Central memory CD8-positive, alpha-beta T cell (primary cell): ENCODE data around the gene FAM83F.
"Not testable (repeated sequence)": the region's sequence is repeated elsewhere in the genome, so short reads cannot be mapped to it uniquely, and the experiment has no call there.

Source experiments
- ATAC-seq: fragments of 150-1000 bp; cut with Tn5 transposase; replicated peaks from 2 replicates; pipeline ENCODE4 v1.10.0; 2022; ENCODE audit warnings: mild to moderate bottlenecking, moderate FRiP score, moderate number of reproducible peaks; ENCODE audit not compliant: poor library complexity, severe bottlenecking; ENCODE audit errors: extremely low read depth
- DNase-seq, 2 donors: peaks; one replicate each; pipeline ENCODE4 v3.0.0; 2021; ENCODE audit warnings: low spot score in 2 of 2
- H3K27ac Mint-ChIP-seq: one replicate; pipeline ENCODE4 v1.8.0; 2022; ENCODE audit warnings: low read depth, mild to moderate bottlenecking, moderate library complexity, mixed read lengths
- H3K27me3 Mint-ChIP-seq: one replicate; pipeline ENCODE4 v1.8.0; 2022; ENCODE audit warnings: mixed read lengths
- H3K36me3 Mint-ChIP-seq: one replicate; pipeline ENCODE4 v1.8.0; 2022; ENCODE audit warnings: mild to moderate bottlenecking, moderate library complexity, mixed read lengths; ENCODE audit not compliant: insufficient read depth
- H3K4me1 Mint-ChIP-seq: one replicate; pipeline ENCODE4 v1.8.0; 2022; ENCODE audit warnings: mixed read lengths
- H3K4me3 Mint-ChIP-seq: one replicate; pipeline ENCODE4 v1.8.0; 2022; ENCODE audit warnings: mild to moderate bottlenecking, moderate library complexity, mixed read lengths
- H3K9me3 Mint-ChIP-seq: one replicate; pipeline ENCODE4 v1.8.0; 2022; ENCODE audit warnings: mixed read lengths

Gene FAM83F

DNA sequence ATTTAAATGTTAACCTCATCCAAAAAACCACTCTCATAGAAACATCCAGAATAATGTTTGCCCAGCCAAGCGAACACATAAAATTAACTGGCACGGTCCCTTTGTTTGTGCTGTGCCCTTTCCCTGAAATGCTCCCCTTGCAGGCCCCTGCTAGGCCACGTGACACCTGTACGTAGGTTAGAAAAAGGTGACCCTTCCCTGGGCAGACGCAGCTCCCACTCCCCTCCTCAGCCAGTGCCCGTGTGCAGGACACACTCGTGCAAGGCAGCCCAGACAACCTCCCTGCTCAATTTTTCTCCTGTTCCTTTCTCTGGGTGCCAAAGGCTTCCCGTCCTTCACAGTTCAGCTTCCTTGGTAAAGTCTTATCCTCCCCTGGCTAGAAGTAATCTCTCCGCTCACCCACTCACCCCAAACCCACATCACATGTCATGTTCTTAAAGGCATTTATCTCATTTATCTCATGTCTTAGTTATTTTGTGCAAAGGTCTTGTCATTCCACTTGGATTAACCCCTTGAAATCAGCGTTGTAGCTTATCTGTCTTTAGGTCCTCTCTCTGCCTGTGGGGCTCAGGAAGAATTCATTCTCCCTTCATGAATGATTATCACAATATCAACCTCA is 20.7 kb downstream of the FAM83F start:
- Mint-ChIP-seq H3K36me3 (no peaks in the 10 kb centered on the region), H3K27ac (no peak overlapping the region), H3K4me1 (no peaks in the 10 kb centered on the region), H3K9me3 (no peaks in the 10 kb centered on the region), H3K4me3 (no peak overlapping the region), H3K27me3 (peaks cover 23% of the 10 kb centered on the region)
- no peak for DNase-seq
- no peak for ATAC-seq

DNA sequence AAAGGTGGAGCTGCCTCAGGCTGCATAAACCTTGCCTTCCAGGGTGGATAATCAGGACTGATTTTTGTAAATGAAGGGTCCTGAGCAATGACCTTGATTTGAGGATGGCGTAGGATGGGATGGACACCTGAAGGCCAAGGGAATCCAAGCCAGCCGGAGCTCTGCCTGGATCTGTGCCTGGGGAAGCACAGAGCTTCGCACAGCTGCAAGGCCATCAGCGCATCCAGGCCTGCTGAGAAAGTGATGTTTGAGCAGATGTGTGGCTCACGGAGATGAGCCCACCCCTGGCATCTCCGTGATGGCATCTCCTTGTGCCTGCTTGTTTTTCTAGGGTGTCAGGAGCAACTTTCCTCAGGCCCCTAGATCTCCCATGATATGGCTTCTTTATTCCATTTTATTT is 23.3 kb downstream of the FAM83F start:
- Mint-ChIP-seq H3K9me3 (no peaks in the 10 kb centered on the region), H3K36me3 (no peaks in the 10 kb centered on the region), H3K27me3 (peaks cover 5% of the 10 kb centered on the region), H3K27ac (no peak overlapping the region), H3K4me1 (no peaks in the 10 kb centered on the region), H3K4me3 (no peak overlapping the region)
- no peak for ATAC-seq
- no peak for DNase-seq

DNA sequence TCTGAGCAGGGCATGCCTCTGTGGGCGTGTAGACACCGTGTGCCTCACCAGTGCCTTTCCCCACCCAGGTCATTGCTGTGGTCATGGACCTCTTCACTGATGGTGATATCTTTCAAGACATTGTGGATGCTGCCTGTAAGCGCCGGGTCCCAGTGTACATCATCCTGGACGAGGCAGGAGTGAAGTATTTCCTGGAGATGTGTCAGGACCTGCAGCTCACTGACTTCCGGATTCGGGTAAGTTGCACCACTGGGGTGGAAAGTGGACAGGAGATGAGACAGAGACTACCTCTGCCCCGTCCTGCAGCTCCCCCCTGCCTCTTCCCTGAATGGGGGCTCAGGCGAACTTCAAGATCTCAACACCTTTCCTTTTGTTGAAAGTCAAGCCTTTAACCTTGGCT is 24.3 kb downstream of the FAM83F start:
- ATAC-seq, result no peak
- no peak for DNase-seq
- Mint-ChIP-seq H3K9me3 (no peaks in the 10 kb centered on the region), H3K4me1 (no peaks in the 10 kb centered on the region), H3K27ac (no peak overlapping the region), H3K27me3 (no peaks in the 10 kb centered on the region), H3K36me3 (no peaks in the 10 kb centered on the region), H3K4me3 (no peak overlapping the region)

DNA sequence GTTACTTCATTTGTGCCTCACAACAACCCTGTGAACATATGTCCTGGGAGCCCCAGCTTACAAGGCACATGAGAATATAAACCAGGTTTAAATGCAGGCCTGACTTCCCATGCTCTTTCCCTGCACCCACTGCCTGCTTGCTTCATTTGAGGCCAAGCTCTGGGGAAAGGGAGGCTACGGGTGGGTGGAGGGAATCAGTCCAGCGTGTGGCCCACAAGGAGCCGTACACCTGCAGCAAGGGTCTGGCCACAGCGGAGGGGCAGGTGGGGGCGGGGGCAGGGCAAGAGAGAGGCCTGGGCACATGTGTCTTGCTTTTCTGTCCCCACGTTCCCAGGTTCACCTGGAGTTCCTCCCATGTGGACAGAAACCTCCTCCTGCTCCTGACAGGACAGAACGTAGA is 26.2 kb downstream of the FAM83F start:
- Mint-ChIP-seq H3K27ac (no peak overlapping the region), H3K4me1 (no peaks in the 10 kb centered on the region), H3K4me3 (no peak overlapping the region), H3K27me3 (no peaks in the 10 kb centered on the region), H3K36me3 (no peaks in the 10 kb centered on the region), H3K9me3 (no peaks in the 10 kb centered on the region)
- ATAC-seq (no peak), DNase-seq (no peak)

DNA sequence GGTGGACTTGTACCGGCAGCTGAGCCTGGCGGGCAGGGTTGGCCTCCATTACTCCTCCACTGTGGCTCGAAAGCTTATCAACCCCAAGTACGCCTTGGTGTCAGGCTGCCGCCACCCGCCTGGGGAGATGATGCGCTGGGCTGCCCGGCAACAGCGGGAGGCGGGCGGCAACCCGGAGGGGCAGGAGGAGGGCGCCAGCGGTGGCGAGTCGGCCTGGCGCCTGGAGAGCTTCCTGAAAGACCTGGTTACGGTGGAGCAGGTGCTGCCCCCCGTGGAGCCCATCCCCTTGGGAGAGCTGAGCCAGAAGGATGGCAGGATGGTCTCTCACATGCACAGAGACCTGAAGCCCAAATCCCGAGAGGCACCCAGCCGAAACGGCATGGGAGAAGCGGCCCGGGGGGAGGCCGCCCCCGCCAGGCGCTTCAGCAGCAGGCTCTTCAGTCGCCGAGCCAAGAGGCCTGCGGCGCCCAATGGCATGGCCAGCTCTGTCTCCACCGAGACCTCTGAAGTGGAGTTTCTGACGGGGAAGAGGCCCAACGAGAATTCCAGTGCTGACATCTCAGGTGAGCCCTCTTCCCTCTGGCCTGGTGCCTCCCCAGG is 26.7 kb downstream of the FAM83F start:
- H3K4me1 Mint-ChIP-seq, result no peaks in the 10 kb centered on the region
- H3K27ac Mint-ChIP-seq, result no peak overlapping the region
- no peaks in the 10 kb centered on the region for H3K9me3 Mint-ChIP-seq
- DNase-seq (no peak), ATAC-seq (no peak)
- H3K36me3 Mint-ChIP-seq, result no peaks in the 10 kb centered on the region
- no peaks in the 10 kb centered on the region for H3K27me3 Mint-ChIP-seq
- no peak overlapping the region for H3K4me3 Mint-ChIP-seq

DNA sequence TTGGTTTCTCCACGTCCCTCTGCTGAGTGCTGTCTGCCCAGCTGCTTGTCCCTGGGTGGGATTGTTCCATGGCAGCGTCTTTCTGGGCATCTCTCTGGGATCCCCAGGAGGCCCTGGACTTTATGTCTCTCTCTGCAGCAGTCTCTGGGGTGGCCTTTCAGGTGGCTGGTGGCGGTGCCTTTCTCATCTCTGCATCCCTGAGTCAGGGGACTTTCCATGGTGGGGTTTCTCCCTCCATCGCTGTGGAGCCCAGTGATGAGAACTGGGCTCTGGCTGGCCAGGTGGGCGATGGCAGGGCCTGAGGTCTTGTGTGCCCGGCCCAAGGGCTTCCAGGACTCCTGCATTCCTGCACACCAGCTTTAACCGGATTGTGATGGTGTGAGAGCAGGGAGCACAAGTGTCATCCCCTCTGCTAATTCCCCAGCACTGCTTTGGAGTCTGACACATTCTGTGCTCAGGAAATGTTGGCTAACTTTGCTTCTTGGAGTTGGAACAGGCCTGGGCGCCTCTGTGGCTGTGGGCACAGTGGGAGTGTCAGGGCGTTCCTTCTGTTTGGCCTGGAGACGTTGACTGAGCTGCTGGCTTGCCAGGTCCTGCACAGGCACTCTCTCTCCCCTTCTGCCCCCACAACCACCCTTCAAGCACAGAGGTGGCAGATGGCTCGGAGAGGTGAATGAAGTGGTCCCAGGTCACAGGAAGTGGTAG is 27.9 kb downstream of the FAM83F start:
- Mint-ChIP-seq H3K27me3 (no peaks in the 10 kb centered on the region), H3K9me3 (no peaks in the 10 kb centered on the region), H3K27ac (no peak overlapping the region), H3K4me1 (no peaks in the 10 kb centered on the region), H3K4me3 (no peak overlapping the region), H3K36me3 (no peaks in the 10 kb centered on the region)
- ATAC-seq, result no peak
- no peak for DNase-seq

DNA sequence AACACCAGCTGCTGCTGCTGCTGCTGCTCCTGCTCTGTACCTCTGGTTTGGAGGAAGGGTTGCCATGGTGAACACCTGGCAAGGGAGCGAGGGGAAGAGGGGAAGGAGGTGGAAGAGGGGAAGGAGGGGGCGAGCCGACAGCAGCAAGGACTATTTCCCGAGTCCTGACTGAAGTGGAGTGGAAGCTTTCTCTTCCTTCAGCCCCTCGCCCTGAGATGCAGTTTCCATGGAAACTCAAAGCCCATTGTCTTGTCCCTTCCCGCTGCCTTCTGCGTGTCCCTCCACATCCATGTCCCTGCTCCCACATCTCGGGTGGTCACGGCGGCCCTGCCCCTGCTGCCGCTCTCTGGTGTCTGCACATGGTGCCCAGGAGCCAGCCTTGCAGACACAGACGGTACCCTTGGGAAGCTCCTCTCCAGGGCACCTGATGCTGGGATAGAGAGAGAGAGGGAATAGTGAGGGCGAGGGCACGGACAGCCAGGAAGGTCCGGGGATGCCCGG is 28.6 kb downstream of the FAM83F start:
- Mint-ChIP-seq H3K9me3 (no peaks in the 10 kb centered on the region), H3K27me3 (no peaks in the 10 kb centered on the region), H3K27ac (no peak overlapping the region), H3K36me3 (no peaks in the 10 kb centered on the region), H3K4me1 (no peaks in the 10 kb centered on the region), H3K4me3 (no peak overlapping the region)
- ATAC-seq (no peak), DNase-seq (no peak)

DNA sequence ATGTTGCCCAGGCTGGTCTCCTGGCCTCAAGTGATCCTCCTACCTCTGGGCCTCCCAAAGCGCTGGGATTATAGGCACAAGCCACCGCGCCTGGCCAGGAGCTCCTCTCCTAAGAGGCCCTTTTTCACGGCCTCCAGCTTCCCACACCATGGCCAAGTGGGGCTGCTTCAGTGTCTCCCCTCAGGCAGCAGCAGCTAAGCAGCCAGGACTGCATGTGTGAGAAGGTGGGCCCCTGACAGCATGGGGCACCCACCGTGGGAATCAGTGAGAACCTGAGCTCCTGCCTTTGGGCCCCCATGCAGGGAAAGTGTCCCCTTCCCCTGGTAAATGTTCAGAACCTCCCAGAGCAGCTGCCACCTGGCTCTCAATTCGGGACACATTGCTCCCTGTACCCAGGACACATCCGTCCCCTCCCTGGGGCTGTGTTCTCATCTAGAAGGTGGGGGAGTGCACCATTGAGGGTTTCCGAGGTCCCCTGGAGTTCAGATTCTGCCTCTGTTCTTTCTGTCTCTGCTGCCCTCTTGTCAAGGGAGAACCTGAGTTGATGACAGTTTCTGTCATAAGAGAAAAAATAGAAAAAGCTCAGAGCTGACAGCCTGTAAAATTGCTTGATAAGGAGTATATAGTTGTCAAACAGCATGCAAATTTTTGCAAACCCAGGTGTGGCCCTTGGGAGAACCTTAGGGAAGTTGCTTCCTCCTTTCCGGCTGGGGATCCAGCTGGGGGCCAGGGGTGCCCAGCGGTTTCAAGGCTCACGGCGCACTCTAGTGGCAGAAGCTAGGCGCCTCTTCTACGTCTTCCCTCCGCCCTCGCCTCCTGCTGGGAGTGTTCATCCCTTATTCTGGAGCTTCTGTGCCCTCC is 29.7 kb downstream of the FAM83F start:
- Mint-ChIP-seq H3K27me3 (no peaks in the 10 kb centered on the region), H3K36me3 (no peaks in the 10 kb centered on the region), H3K9me3 (no peaks in the 10 kb centered on the region), H3K27ac (no peak overlapping the region), H3K4me1 (no peaks in the 10 kb centered on the region), H3K4me3 (no peak overlapping the region)
- ATAC-seq, result no peak
- DNase-seq, result peak; percentile 19 to 27

DNA sequence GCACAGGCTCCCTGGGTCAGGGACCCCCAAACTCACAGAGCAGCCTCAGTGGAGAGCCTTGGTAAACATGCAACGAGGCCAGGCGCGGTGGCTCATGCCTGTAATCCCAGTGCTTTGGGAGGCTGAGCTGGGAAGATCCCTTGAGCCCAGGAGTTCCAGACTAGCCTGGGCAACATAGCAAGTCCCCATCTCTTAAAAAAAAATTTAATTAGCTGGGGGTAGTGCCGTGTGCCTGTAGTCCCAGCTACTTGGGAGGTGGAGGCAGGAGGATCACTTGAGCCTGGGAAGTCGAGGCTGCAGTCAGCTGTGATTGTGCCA is 30.3 kb downstream of the FAM83F start:
- not testable (repeated sequence) for H3K36me3 Mint-ChIP-seq, H3K27ac Mint-ChIP-seq

DNA sequence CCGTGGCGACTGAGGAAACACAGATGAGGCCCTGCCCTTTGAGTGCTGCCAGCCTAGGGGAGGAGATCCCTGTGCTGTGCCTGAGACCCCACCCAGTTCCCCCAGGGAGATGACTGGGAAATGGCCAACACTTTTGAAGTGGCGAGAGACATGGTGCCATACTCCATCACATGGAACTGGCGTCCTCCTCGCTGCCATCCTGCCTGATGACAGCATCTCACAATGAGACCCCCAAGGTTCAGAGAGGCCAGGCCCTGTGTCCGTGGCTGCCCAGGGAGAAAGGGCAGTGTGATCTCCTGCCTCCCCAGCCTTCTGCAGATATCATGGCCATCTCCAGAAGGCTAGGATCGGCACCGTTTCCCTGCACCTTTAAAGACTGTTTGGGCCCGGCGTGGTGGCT is 31.1 kb downstream of the FAM83F start:
- no peaks in the 10 kb centered on the region for H3K36me3 Mint-ChIP-seq
- ATAC-seq (no peak), DNase-seq (no peak)
- H3K27ac Mint-ChIP-seq, result no peak overlapping the region
- H3K4me3 Mint-ChIP-seq, result no peak overlapping the region
- H3K9me3 Mint-ChIP-seq, result no peaks in the 10 kb centered on the region
- H3K27me3 Mint-ChIP-seq, result no peaks in the 10 kb centered on the region
- no peaks in the 10 kb centered on the region for H3K4me1 Mint-ChIP-seq

More for the DNA sequence above, 30.3 kb downstream of the FAM83F start:
- H3K4me3 Mint-ChIP-seq, DNase-seq, H3K9me3 Mint-ChIP-seq, H3K4me1 Mint-ChIP-seq, H3K27me3 Mint-ChIP-seq, ATAC-seq: not testable (repeated sequence)

DNA sequence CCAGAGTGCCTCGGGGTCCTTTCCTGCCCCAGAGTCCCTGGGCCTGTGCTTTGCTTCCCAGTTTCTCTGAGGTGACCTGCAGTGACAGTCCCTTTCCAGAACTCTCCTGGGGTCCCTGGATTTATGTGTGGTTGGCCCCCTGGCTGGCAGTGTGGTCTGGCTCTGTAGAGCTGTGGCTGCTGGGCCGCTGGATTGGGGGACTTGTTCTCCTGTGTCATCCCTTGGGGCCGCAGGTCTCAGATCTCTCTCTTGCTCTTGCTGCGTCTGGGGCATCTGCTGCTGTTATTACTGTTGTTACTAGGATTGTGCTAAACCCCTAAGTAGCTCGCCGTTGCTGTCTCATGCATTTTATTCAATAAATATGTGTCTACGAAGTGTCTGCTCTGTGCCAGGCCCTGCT is 31.9 kb downstream of the FAM83F start:
- no peaks in the 10 kb centered on the region for H3K4me1 Mint-ChIP-seq
- H3K27ac Mint-ChIP-seq, result no peak overlapping the region
- no peaks in the 10 kb centered on the region for H3K36me3 Mint-ChIP-seq
- no peak for DNase-seq
- no peaks in the 10 kb centered on the region for H3K9me3 Mint-ChIP-seq
- H3K4me3 Mint-ChIP-seq, result no peak overlapping the region
- H3K27me3 Mint-ChIP-seq, result no peaks in the 10 kb centered on the region
- ATAC-seq, result no peak

DNA sequence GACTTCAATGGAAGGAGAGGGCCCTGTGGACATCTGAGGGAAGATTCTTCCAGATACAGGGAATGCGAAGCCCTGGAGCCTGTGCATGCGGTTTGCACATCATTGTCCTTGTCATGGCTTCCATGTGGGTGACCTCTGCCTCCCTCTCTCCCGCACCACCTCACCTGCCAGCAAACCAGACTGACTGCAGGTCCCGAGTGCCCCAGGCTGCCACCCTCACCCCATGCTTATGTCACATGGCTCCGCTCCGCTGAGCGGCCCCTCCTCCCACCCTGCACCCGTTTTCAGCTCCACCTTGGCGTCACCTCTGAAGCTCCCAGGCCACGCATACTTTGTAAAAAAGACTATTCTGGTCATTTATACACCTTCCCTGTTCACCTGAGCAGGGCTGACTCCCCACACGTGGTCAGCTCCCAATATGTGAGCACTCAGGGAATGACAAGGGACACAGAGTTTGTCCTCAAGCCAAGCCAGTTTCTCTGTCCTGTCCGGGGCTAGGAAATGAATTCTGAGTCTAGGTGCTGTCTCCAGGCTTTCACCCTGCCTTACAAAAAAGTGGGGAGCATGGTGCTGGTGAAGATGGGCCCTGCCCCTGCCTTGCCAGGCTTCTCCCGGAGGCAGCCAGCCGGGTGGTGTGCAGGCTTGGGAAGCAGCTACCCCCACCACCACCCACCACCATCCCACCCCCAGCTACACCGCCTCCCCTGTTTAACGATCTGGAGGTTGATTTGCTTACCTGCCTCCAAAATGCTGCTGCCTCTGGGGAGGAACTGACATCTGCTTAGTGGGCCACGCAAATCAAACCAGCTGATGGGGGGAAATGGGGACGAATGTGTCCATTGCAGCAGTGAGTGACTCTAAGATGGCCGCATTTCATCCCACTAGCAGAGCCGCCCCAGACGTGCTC is 32.7 kb downstream of the FAM83F start:
- no peaks in the 10 kb centered on the region for H3K36me3 Mint-ChIP-seq
- no peaks in the 10 kb centered on the region for H3K4me1 Mint-ChIP-seq
- no peaks in the 10 kb centered on the region for H3K9me3 Mint-ChIP-seq
- DNase-seq, result no peak
- no peaks in the 10 kb centered on the region for H3K27me3 Mint-ChIP-seq
- H3K4me3 Mint-ChIP-seq, result no peak overlapping the region
- no peak overlapping the region for H3K27ac Mint-ChIP-seq
- no peak for ATAC-seq
